Neural cell (in vitro differentiated cells): ENCODE data around the gene TBC1D8.

Experiments
- CTCF ChIP-seq: fragments of 450-650 bp; IDR thresholded peaks from 2 replicates; pipeline ENCODE4 v1.5.1; 2014; ENCODE audit warnings: antibody characterized with exemption, mild to moderate bottlenecking, moderate library complexity; ENCODE audit not compliant: poor library complexity, severe bottlenecking
- EZH2 ChIP-seq: fragments of 200-600, 300-800 bp; shearing (Covaris generic), sonication (generic); IDR thresholded peaks from 2 replicates; pipeline ENCODE4 v1.6.1; 2014; ENCODE audit warnings: antibody characterized with exemption, low read length, borderline replicate concordance, mild to moderate bottlenecking; ENCODE audit not compliant: insufficient read depth, poor library complexity, severe bottlenecking
- POLR2AphosphoS5 ChIP-seq: IDR thresholded peaks from 2 replicates; pipeline ENCODE4 v1.6.1; 2012
- TAF1 ChIP-seq: IDR thresholded peaks from 2 replicates; pipeline ENCODE4 v1.6.1; 2012; ENCODE audit warnings: low read depth

- TF ChIP-seq CTCF: peak; percentile 97
- TF ChIP-seq TAF1: no peak
- TF ChIP-seq EZH2: no peak
- no peak for TF ChIP-seq POLR2AphosphoS5
Measured at GRCh38 chr2:100984892-100985307, 166.3 kb downstream of the TBC1D8 start.
